GM18519 (cell line): ENCODE results near the gene DHX16.
"Not testable (repeated sequence)": the region's sequence is repeated elsewhere in the genome, so short reads cannot be mapped to it uniquely, and the experiment has no call there.

Experiments used
- ATAC-seq: cut with Tn5 transposase; IDR thresholded peaks from one replicate; pipeline ENCODE4 v1.9.1; 2021; ENCODE audit warnings: mild to moderate bottlenecking, moderate library complexity; ENCODE audit not compliant: unreplicated experiment, low FRiP score

The DHX16 gene

DNA sequence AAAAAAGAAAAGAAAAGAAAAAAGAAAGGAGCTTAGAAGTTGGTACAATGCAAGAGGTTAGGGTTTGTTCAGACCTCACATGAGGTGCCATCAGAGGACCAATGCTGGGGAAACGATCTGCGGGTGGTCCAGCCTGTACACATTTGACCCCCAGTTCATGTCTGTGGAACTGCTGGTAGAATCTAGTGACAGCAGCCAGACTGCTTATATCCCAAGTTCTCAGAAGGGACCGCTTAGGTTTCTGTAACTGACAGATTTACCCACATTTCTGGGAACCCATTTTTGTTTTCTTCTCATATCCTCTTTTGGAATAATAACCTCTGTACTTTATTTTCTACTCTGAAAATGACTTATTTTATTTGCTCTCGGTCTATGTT is 8.9 kb upstream of the DHX16 start:
- no peak for ATAC-seq

DNA sequence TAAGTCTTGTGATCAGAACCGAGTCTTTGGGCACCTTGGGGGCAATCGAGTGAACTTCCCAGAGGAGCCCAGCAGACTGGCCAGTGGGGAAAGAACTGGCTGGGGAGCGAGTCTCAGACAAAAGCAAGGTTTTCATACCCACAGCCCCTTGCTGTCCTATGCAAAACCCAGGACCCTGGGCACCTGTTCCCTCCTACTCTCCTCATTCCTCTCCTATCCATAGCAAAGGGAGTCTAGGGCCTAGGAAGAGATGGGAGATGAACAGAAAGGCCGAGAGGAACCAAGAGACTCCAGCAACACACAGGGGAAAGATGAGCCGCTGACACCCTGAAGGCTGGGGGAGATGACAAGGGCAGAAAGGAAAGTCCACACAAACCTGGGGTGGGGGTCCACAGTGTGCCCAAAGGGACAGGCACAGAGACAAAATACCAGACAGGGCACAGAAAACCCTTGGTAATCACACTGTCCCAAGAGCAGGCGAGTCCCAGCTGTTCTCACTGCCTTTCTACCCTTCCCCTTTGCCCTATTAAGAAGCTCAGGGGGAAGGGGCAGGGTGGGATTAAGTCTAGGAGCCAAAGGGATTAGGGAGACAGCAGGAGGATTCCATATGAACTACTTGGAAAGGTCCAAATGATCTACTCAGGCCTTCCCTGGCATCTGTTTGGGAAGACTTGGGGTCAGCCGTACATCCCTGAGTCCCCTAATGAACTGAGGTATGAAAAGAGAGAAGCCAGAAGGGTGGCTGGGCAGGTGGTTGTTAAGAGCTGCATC is 7.1 kb upstream of the DHX16 start:
- no peak for ATAC-seq

DNA sequence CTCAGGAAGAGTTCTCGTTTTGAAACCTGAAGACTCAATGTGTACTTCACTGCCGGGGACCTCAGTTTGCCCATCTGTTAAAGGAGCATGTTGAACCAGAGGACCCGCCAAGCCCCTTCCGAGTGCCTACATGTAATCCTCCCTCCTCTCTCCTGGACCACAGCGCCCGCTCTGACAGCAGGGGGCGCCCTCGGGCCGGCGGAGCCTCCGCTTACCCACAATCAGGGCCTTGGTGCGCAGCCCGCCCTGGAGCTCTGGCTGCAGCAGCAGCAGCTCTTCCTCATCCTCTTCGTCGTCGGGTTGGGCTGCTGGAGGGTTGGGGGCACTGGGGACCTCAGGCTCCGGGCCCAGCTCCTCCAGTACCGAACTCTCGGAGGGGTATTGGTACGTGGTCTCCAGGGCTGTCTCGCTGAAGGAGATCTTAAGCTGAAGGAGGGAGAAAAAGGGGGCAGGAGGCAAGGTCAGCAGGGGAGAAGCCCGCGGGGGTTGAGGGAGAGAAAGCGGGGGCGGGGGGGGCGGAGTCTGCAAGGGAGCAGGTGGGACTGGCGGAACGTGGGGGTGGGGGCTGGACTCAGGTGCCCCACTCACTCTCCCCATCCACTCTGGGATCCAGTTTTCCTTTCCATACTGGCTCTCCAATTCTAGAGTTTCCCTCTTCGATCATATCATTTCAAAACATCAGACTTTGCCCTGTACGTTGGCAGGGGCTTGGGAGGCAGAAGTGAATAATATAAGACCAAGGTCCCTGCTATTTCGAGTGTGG is 6.3 kb upstream of the DHX16 start:
- no peak for ATAC-seq

DNA sequence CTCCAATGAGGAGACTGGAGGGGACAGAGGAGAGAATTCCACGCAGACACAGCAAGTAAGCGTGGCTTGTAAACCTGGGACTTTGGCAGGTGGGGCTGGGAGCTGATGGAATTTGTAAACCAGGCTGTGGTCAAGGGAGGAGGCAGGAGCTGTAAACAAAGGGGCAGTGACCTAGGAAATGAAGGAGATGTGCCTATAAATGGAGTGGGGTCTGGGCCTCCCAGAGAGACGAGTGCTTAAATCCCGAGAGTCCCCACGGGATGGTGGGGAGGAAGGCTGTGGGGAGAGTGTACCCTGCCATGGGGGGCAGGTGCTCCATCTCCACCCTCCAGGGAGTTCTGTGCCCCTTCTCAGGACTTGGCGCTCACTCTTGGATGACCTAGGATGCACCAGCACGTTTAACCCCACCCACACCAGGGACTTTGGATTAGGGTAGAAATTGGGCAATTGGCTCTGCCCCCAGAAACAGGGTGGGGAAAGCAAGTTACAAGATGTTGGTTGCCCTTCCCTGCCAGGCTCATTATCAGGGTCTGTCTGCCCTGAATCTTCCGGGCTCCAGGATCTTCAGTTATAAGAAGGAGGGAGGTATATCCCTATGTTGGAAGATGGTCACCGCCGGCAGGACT is 4.0 kb upstream of the DHX16 start:
- no peak for ATAC-seq

DNA sequence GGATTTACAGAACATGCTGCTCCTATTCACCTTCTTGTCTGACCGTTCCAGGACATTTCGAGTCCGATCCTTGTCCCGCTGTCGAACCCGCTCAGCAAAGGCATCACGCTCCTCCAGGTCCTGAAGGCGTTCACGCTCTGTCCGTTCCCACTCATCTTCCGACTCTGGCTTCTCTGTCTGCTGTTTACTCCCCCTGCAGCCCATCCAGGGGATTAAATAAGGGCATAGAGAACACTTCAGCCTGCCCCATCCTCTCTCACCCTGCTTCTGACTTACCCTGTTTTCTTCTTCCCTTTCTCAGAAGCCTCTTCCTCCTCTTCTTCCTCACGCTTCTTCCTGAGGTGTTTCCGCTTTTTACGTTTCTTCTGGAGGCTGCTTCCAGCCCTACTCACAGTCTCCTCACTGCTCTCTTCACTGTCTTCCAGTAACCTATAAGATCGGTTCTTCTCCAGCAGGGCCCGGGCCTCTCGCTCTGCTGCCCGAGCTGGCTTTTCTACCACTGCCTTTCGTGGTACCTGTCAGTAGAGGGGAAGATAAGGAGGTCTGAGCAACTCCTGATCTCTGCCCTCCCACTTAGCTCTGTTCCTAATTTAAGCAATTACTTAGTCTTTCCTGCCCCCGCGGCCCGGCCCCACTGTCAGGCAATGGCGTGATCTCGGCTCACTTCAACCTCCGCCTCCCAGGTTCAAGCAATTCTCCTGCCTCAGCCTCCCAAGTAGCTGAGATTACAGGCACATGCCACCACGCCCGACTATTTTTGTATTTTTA is 1.9 kb downstream of the DHX16 start:
- no peak for ATAC-seq

DNA sequence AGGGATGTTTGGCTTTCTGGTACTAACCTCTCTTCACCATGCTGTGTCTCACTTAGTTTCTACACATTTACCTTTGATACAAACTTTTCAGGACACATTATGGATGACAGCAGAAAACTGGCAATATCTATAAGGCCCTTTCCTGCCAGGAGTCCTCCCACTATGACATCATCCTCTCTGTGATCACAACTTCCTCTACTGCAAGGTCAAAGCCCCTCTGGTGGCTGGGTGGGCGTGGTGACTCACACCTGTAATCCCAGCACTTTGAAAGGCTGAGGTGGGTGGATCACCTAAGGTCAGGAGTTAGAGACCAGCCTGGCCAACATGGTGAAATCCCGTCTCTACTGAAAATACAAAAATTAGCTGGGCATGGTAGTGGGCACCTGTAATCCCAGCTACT is 6.5 kb downstream of the DHX16 start:
- not testable (repeated sequence) for ATAC-seq

DNA sequence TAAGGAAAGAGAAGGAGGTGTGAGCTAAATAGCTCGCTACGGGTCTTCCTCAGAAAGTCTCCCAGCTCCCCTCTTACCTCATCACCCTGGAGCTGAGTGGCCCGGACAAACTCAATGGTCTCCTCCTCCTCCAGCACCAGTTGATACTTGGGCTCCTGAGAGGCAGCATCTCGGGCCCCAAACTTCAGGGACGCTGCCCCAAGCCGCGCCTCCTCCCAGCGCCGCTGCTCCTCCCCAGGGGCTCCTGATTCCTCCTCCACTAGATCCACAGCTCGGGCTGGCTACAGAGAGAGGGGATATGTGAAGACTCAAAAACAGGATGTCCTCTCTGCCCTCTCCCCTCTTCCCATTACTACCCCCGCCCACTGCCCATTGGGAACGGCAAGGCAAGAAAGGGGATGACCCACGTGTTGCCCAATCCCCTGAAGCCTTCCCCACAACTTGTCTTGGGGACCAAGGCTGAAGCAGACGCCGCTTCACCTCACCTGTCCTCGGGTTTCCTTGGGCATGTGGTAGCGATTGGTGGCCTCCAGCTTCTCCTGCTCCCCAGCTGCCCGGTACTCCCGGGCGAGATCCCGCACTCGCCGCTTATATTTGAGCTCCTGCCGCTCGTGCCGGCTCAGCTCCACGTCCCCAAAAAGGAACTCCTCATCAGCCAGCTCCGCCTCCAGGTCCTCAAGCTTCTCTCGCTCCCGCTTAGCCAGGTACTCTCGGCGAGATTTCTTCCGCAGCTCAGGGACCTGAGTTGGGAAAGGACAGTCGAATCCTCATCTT is 7.6 kb downstream of the DHX16 start:
- no peak for ATAC-seq

DNA sequence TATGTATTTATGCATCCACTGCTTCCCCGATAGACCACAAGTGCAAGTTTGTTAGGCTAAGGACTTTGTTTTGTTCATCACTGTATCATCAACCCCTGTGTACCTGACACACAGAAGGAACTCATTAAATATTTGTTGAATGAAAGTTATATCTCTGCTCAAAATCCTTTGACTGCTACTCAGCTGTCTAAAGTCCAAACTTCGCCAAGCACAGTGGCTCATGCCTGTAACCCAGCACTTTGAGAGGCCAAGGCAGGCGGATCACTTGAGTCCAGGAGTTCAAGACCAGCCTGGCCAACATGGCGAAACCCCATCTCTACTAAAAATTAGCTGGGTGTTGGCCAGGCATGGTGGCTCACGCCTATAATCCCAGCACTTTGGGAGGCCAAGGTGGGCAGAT is 14.9 kb downstream of the DHX16 start:
- not testable (repeated sequence) for ATAC-seq

DNA sequence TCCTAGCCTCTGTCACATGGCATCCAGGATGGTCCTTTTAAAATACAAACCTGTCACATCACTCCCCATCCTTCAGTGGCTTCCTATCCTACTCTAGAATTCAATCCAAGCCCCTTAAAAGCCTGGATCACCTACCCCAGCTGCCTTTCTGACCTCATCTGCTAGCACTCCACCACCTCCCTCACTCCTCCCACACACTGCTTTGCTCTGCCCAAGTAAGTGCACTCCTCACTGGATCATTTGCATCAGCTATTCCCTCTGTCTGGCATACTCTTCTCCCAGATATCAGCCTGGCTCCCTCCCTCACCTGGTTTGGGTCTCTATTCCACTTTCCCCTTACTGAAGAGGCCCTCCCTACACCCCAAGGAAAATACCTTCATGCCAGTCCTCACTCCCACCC is 15.4 kb downstream of the DHX16 start:
- ATAC-seq, result no peak

DNA sequence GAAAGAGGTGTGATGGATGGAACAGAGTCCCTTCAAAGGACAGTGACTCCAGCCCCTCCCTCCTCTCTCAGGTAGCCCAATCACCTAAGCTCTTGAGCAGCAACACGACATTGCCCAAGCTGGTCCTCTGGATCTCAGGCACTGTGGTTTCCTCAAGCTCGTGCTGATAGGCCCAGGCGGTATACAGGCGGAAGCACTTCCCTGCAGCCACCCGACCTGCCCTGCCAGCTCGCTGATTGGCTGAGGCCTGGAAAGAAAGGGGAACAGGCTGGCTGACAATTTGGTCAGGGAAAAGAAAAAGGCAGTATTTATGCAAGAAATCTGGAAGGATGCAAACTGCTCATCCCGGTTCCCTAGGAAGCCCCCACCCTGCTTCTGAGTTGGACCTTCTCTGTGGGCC is 16.3 kb downstream of the DHX16 start:
- no peak for ATAC-seq

DNA sequence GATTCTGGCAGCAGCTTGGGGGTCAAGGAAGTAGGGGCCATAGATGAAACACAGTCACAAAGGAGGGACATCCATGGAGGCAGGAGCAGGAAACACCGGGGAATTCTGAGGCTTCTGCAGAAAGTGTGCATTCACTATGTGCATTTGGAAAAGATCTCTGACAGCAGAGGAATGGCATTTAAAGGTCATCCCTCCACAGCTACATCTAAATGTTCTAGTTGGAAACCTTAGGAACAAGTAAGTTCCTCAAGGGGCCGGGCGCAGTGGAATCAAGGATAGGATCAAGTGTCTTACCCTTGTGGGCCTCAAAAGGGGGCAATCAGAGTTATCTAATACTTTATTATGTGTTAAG is 17.1 kb downstream of the DHX16 start:
- ATAC-seq, result no peak

DNA sequence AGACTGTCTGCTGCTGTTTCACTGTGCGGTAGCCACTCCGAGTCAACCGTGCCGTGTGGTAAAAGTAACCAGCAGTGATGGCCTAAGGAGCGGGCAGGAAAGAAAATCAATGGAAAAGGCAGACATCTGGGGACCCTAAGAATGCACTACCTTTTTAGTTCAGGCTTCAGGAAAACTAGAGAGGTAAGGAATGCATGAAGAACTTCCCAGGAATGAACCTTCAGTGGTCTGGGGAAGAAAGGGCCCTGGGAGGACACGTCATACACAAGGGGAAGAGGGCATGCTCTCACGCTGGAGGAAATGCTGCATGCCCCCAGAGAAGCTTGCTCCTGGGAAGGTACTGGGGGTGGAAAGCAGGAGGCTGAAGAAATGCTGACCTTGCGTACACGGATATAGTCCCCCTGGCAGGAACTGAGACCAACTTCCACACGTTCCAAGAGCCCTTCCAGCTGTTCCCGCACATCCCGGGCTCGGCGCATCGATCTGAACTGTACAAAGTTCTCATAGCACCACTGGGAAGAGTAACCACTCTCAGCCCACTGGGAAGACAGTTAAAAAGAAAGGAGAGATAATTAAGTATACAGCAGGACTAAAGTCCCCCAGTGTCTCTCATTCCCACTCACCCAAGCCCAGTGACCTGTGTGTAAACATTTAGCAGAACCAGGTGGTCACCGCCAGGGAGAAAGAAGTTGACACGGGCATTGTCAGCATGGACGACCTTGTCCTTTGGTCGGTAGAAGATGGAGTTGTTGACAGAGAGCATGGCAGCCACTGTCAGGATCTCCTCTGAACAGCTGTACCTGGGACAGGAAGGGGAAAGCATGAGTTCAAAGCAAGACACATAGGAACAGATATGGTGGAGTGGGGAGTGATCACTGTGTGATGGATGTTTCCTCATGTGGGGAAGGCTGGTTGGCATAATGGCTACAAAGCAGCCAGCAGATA is 17.7 kb downstream of the DHX16 start:
- ATAC-seq, result no peak

DNA sequence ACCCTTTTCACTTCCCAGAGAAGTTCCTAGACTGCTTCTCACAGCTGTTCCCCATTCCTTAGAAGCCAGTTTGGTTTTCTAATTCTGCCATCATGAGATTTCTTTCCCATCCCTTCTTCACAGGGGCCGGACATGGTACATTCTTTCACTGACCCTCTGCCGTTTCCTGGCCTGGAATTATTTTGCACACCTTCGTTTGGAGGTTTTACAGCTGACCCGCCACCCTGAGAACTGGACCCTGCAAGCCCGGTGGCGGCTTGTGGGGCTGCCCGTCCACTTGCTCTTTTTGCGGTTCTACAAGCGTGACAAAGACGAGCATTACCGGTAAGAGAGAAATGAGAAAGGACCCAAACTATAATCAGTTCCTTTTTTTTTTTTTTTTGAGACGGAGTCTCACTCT is 21.7 kb downstream of the DHX16 start:
- ATAC-seq, result no peak

DNA sequence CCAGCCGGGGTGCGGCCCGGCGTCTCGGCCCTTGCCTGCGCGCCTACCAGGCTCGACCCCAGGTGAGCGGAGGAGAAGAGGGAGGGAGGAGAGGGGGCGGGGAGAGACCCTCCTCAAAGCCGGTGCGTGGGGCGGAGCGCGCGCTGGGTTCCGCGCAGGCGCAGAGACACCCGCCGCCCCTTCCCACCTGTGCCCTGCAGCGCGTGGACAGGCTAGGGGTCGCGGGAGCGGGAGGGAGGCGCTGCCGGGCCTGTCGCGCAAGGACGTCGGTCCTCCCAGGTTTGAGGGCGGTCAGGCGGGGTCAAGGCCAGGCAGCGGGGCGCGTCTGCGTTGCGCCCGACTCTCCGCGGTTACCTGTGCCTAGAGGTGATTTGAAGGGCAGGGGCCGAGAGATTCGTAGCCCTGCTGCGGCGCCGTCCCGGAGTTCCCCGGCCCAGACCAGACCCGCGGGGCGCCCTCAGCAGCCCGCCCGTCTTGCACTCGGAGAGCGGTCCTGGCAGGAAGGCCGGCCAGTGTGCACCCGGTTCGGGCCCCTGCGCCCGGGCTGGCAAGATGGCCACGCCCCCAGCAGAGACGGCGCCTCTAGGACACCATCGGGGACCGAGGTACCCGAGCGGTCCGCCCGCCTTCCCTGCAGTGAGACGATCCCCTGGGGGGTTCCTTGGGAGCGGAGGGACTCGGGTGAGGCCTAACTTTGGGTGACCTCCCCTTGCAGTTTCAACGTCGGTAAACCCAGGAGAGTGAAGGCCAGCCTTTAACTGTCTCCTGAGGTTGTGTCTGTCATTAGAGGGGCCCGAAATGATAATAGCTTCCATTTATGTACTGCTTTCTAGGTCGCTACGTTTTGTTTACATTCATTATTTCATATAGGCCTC is 25.3 kb downstream of the DHX16 start:
- ATAC-seq, result no peak

DNA sequence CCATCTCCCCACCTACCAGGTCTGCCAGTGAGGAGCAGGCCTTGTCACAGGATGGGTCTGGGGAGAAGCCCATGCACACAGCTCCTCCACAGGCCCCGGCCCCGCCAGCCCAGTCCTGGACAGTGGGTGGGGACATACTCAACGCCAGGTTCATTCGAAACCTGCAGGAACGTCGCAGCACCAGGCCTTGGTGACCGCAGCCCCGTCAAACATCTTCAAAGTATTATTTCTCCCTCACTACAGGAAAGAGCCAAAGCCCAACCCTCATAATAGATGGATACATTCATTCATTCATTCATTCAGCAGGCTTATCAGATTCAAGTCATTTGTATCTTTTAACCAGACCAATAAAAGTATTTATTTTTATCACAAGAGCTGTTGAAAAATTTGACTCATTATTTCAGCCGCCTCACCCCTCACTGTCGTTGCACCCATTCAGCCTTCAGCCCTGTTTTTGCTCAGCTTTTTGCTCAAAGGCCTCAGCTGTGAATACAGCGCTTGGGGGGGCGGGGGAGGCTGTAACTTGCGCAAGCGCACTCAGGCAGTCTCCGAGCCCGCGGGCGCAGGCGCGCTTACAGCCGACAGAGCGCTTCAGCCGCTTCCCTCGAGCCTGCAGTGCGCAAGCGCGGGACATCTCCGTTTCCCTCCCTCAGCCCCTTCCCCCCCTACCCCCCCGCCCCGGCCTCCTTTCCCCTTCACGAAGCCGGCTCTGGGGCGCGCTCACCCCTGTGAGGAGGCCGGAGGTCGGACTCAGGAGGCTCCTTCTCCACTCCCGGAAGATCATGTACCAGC is 26.2 kb downstream of the DHX16 start, which contains the start of gene C6orf136:
TSS of gene C6orf136 (plus strand) at position 684 of the 792 bp plus-strand sequence. CDS start at position 783, 99 bp downstream.
- ATAC-seq, result no peak

DNA sequence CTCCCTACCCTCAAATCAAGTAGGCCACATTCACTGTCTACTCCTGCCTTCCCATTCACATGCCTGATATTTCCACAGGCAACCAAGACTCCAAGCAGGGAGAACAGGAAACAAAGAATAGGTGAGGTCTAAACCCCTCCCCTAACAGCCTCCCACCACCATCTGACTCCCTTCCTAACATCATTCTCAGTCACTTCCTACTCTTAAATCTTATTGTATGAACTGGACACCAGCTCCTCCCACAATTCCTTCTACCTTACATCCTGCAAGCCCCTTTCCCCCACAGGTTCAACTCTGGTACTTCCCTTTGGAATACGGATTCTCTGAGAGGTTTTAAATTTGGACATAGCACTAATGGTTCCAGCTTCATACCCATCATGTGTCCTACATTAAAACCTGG is 26.8 kb downstream of the DHX16 start:
- ATAC-seq, result no peak

DNA sequence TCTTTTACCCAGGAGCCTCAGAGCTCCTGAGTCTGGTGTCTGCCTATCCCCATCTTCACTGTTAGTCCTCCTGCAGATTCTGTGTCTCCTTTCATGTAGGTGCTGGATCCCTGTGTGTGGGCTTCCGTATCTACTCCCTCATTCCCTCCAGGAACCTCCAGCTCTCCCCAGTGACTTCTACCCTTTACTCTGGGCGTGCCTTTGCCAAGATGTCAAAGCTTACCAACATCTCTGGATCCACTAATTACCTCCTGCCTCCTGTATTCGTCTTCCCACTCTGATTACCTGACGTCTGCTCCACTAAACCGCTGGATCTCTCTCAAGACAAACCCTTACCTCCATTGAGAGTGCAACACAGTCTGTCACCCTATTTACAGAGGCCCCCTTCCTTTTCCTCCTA is 28.0 kb downstream of the DHX16 start:
- no peak for ATAC-seq
